ENCODE measurements around the gene SCFD2. TPM values are rescaled to one million over a fixed set of nuclear protein-coding genes. Genes with fewer than 3 reads are reported as not detected.

The SCFD2 gene
- total and polyA plus RNA-seq, 5 donors from 2014 or later = 15.0 to 23.9 (median 16.3) TPM

DNA sequence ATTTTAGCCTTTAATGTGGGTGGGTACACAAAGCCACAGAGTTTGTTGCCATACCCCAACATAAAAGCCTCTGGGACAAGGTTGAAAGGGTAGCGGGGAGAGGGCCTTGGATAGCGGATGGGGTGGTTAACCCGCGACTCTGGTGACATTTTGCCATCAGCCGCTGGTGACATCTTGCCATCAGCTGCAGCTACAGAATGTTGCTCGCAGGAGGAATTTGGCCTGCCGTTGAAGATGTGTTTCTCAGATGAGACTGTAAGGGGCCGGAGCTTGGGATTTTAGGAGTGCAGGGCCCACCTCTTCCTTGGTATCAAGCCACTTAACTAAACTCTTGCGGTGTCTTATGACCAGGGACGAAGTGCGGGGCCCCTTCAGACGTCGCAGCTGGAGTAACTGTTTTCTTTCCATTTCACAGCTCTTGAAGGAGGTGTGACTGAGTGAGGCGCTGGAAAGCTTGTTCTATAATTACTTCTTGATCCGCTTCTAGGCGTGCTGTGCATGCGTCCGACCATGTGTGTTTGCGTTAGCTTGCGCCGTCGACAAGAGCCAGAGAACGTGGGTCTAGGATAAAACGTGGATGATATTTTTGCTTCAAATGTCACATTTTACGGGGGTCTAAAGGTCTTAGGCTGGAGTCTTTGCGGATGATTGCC, 504.6 kb downstream of the SCFD2 start:
- Histone ChIP-seq H3K4me1 (ENCODE audit: control insufficient read depth, insufficient read depth, low read length, poor library complexity, severe bottlenecking) (peaks cover 14% of the 10 kb centered on the region), H3K27ac (ENCODE audit: insufficient read depth, low read length, poor library complexity, severe bottlenecking) (no peak overlapping the region), H3K4me3 (ENCODE audit: low read depth, low read length) (no peak overlapping the region), H3K36me3 (ENCODE audit: control insufficient read depth, insufficient read depth, low read length) (no peaks in the 10 kb centered on the region), H3K9me3 (ENCODE audit: control insufficient read depth in 2 of 2, low read length in 2 of 2) (no peaks in the 10 kb centered on the region), H3K27me3 (ENCODE audit: control insufficient read depth, insufficient read depth, low read length) (peaks cover 15% of the 10 kb centered on the region)
- Mint-ChIP-seq H3K36me3 (no peaks in the 10 kb centered on the region), H3K27me3 (peaks cover 50% of the 10 kb centered on the region), H3K4me1 (peaks cover 0 to 20% (median 8%) of the 10 kb centered on the region in 4 donors), H3K27ac (peak overlapping the region in 1 of 3 donors; percentile 71), H3K4me3 (peak overlapping the region; percentile 55 to 83 (median 82)), H3K9me3 (peaks cover 0 to 13% (median 2%) of the 10 kb centered on the region in 7 donors)
- DNase-seq (peak in 1 of 3 donors; percentile 2), ATAC-seq (ENCODE audit: low read depth in 2 of 2) (no peak)

DNA sequence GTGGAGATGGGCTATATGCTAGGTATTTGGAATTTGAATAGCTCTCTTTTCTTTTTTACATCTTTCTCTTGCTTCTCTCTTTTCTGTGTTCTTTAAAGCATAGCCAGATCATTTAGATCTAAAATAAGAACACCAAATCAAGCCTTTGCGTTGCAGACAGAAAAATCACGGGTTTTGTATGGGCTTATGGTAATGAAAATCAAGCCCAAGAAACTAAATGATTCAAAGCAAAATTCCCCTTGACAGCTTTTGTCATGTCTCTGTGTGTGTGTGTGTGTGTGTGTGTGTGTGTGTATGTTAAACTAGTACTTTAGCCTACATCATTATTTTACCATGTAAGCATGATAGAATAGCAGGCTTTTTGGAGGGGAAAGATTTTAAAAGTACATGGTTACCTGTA, 505.5 kb downstream of the SCFD2 start:
- peak overlapping the region in 1 of 4 donors; percentile 82 for H3K4me3 Mint-ChIP-seq
- H3K36me3 Mint-ChIP-seq = no peaks in the 10 kb centered on the region
- peaks cover 17% of the 10 kb centered on the region for H3K27me3 ChIP-seq (ENCODE audit: control insufficient read depth, insufficient read depth, low read length)
- peaks cover 14% of the 10 kb centered on the region for H3K4me1 ChIP-seq (ENCODE audit: control insufficient read depth, insufficient read depth, low read length, poor library complexity, severe bottlenecking)
- ATAC-seq (ENCODE audit: low read depth in 2 of 2) (no peak), DNase-seq (no peak)
- no peak overlapping the region for H3K4me3 ChIP-seq (ENCODE audit: low read depth, low read length)
- H3K4me1 Mint-ChIP-seq = peaks cover 0 to 20% (median 8%) of the 10 kb centered on the region in 4 donors
- H3K36me3 ChIP-seq (ENCODE audit: control insufficient read depth, insufficient read depth, low read length) = no peaks in the 10 kb centered on the region
- H3K9me3 Mint-ChIP-seq = peaks cover 0 to 13% (median 2%) of the 10 kb centered on the region in 7 donors
- no peak overlapping the region for H3K27ac Mint-ChIP-seq
- no peaks in the 10 kb centered on the region for H3K9me3 ChIP-seq (ENCODE audit: control insufficient read depth in 2 of 2, low read length in 2 of 2)
- H3K27me3 Mint-ChIP-seq = peaks cover 53% of the 10 kb centered on the region
- H3K27ac ChIP-seq (ENCODE audit: insufficient read depth, low read length, poor library complexity, severe bottlenecking) = no peak overlapping the region

DNA sequence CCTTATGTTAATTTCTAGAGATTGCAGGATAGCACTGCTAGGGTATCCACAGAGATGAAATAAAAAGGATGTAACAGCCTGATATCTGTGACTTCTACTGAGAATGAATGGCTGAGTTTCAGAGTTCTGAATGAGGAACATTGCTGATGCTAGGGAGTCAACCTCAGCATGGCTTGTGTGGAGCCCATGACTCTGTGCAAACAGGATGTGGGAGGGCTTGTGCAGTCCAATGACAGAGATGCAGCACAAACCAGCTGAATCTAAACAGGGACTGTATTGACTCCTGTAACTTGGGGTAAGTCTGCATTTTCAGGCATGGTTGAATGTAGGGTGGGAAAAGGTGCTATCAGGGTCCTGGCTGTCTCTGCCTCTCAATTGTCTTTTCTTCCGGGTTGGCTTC, 509.1 kb downstream of the SCFD2 start:
- Histone ChIP-seq H3K9me3 (ENCODE audit: control insufficient read depth in 2 of 2, low read length in 2 of 2) (no peaks in the 10 kb centered on the region), H3K36me3 (ENCODE audit: control insufficient read depth, insufficient read depth, low read length) (no peaks in the 10 kb centered on the region), H3K27ac (ENCODE audit: insufficient read depth, low read length, poor library complexity, severe bottlenecking) (no peak overlapping the region), H3K27me3 (ENCODE audit: control insufficient read depth, insufficient read depth, low read length) (peaks cover 12% of the 10 kb centered on the region), H3K4me1 (ENCODE audit: control insufficient read depth, insufficient read depth, low read length, poor library complexity, severe bottlenecking) (peaks cover 6% of the 10 kb centered on the region), H3K4me3 (ENCODE audit: low read depth, low read length) (no peak overlapping the region)
- ATAC-seq (ENCODE audit: low read depth in 2 of 2) (peak in 1 of 2 donors; percentile 26), DNase-seq (peak in 1 of 3 donors; percentile 40)
- no peaks in the 10 kb centered on the region for H3K36me3 Mint-ChIP-seq
- H3K27ac Mint-ChIP-seq = no peak overlapping the region
- no peak overlapping the region for H3K4me3 Mint-ChIP-seq
- peaks cover 35% of the 10 kb centered on the region for H3K27me3 Mint-ChIP-seq
- H3K9me3 Mint-ChIP-seq = peaks cover 0 to 13% (median 2%) of the 10 kb centered on the region in 7 donors
- H3K4me1 Mint-ChIP-seq = peaks cover 0 to 11% (median 5%) of the 10 kb centered on the region in 4 donors

DNA sequence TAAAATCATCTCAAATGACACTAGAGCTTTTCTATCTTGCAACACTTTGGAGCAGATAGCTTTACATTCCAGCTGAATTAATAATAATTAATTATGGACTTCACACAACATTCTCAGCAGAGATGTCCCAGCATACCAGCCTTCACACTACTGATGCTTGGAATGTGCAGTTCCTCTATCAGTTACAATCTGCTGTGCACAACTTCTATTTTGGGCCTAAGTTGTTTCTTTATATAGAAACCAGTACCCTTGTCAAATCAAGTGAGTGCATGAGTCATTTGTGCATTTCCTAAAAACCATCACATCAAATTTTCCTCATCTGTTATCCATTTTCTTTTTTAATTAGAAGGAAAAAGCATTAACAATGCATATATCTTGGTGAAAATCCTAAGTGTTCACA, 512.5 kb downstream of the SCFD2 start:
- Histone ChIP-seq H3K36me3 (ENCODE audit: control insufficient read depth, insufficient read depth, low read length) (no peaks in the 10 kb centered on the region), H3K27me3 (ENCODE audit: control insufficient read depth, insufficient read depth, low read length) (peaks cover 10% of the 10 kb centered on the region), H3K4me1 (ENCODE audit: control insufficient read depth, insufficient read depth, low read length, poor library complexity, severe bottlenecking) (no peaks in the 10 kb centered on the region), H3K9me3 (ENCODE audit: control insufficient read depth in 2 of 2, low read length in 2 of 2) (no peaks in the 10 kb centered on the region), H3K27ac (ENCODE audit: insufficient read depth, low read length, poor library complexity, severe bottlenecking) (no peak overlapping the region), H3K4me3 (ENCODE audit: low read depth, low read length) (no peak overlapping the region)
- Mint-ChIP-seq H3K27me3 (peaks cover 13% of the 10 kb centered on the region), H3K9me3 (peaks cover 0 to 6% (median 2%) of the 10 kb centered on the region in 7 donors), H3K4me1 (peaks cover 0 to 3% (median 1%) of the 10 kb centered on the region in 4 donors), H3K27ac (no peak overlapping the region), H3K36me3 (no peaks in the 10 kb centered on the region), H3K4me3 (no peak overlapping the region)
- DNase-seq (no peak), ATAC-seq (ENCODE audit: low read depth in 2 of 2) (no peak)

DNA sequence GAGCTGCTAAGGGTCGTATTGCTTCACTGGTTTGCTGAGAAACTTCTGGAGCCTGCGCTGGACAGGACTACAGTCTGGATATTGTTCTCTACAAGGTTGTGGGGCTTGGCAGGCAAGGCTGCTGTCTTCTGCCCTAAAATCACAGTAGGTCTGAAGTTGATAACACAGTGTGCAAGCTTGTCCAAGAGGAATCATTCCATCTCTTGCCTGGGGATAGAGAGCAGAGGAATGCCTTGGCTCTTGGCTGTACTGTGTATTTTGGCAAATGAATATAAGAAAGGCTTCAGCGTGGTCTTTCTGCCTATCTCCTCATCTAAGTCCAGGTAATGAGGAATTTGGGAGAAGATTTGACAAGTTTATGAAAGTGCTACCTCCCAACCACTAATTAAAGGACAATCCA, 513.1 kb downstream of the SCFD2 start:
- no peaks in the 10 kb centered on the region for H3K4me1 ChIP-seq (ENCODE audit: control insufficient read depth, insufficient read depth, low read length, poor library complexity, severe bottlenecking)
- H3K9me3 ChIP-seq (ENCODE audit: control insufficient read depth in 2 of 2, low read length in 2 of 2) = no peaks in the 10 kb centered on the region
- no peak for ATAC-seq (ENCODE audit: low read depth in 2 of 2)
- H3K36me3 ChIP-seq (ENCODE audit: control insufficient read depth, insufficient read depth, low read length) = no peaks in the 10 kb centered on the region
- peaks cover 10% of the 10 kb centered on the region for H3K27me3 ChIP-seq (ENCODE audit: control insufficient read depth, insufficient read depth, low read length)
- Mint-ChIP-seq H3K27me3 (peaks cover 7% of the 10 kb centered on the region), H3K36me3 (no peaks in the 10 kb centered on the region), H3K4me3 (no peak overlapping the region), H3K27ac (no peak overlapping the region), H3K4me1 (peaks cover 0 to 3% (median 1%) of the 10 kb centered on the region in 4 donors), H3K9me3 (peaks cover 0 to 3% (median 1%) of the 10 kb centered on the region in 7 donors)
- no peak overlapping the region for H3K4me3 ChIP-seq (ENCODE audit: low read depth, low read length)
- no peak overlapping the region for H3K27ac ChIP-seq (ENCODE audit: insufficient read depth, low read length, poor library complexity, severe bottlenecking)
- DNase-seq = no peak

DNA sequence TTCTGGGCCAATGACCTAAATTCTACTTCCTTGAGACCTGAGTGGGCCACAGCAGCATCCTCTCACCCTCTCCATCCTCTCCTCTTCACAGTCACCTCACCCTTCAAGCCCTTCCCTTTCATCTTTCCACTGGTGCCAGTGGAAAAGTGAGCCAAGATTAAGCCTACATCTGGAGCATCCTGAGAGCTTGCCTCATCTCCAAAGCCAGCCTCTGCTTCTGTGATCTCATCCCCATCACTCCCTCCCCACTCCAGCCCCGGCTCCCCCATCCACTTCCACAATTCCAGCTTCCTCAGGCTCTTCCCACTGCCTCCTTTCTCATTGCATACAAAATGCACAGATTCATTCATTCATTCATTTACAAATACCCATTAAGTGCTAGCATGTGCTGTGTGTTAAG, 513.8 kb downstream of the SCFD2 start:
- Histone ChIP-seq H3K4me1 (ENCODE audit: control insufficient read depth, insufficient read depth, low read length, poor library complexity, severe bottlenecking) (no peaks in the 10 kb centered on the region), H3K27ac (ENCODE audit: insufficient read depth, low read length, poor library complexity, severe bottlenecking) (no peak overlapping the region), H3K4me3 (ENCODE audit: low read depth, low read length) (no peak overlapping the region), H3K9me3 (ENCODE audit: control insufficient read depth in 2 of 2, low read length in 2 of 2) (no peaks in the 10 kb centered on the region), H3K36me3 (ENCODE audit: control insufficient read depth, insufficient read depth, low read length) (no peaks in the 10 kb centered on the region), H3K27me3 (ENCODE audit: control insufficient read depth, insufficient read depth, low read length) (peaks cover 8% of the 10 kb centered on the region)
- no peak for DNase-seq
- peaks cover 4% of the 10 kb centered on the region for H3K27me3 Mint-ChIP-seq
- H3K4me1 Mint-ChIP-seq = peaks cover 0 to under 1% (median under 1%) of the 10 kb centered on the region in 4 donors
- no peak for ATAC-seq (ENCODE audit: low read depth in 2 of 2)
- H3K9me3 Mint-ChIP-seq = no peaks in the 10 kb centered on the region
- no peak overlapping the region for H3K27ac Mint-ChIP-seq
- no peaks in the 10 kb centered on the region for H3K36me3 Mint-ChIP-seq
- H3K4me3 Mint-ChIP-seq = no peak overlapping the region

DNA sequence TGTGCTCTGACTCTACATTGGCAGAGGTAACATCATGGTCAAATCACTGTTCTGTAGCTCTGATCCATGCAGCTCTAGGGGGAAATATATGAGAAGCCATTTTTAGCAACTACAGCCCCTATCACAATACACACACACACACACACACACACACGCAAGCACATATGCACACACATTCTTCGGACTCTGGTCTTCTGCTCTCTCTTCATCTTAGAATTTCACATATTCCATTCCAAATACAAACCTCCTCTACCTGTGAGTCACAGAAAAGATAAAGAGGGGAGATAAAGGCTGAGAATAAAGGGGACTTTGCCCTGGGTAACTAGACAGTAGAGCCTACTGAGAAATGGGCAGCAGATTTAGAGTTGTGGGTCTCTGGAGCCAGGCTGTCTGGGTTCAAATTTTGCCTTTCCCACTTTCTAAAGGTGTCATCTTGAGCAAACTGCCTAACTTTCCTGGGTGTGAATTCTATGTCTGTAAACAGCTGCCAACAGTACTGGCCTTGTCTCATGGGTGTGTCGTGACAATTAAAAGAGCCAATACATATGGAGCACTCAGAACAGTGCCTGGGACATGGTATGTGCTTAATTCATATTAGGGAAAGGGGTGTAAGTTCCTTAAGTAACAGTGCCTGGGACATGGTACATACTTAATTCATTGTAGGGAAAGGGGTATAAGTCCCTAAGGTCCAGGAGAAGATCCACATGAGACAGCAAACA, 515.3 kb downstream of the SCFD2 start:
- Mint-ChIP-seq H3K27ac (no peak overlapping the region), H3K27me3 (no peaks in the 10 kb centered on the region), H3K4me3 (no peak overlapping the region), H3K4me1 (no peaks in the 10 kb centered on the region), H3K36me3 (no peaks in the 10 kb centered on the region), H3K9me3 (no peaks in the 10 kb centered on the region)
- ATAC-seq (ENCODE audit: low read depth in 2 of 2) = no peak
- no peaks in the 10 kb centered on the region for H3K36me3 ChIP-seq (ENCODE audit: control insufficient read depth, insufficient read depth, low read length)
- DNase-seq = no peak
- H3K27me3 ChIP-seq (ENCODE audit: control insufficient read depth, insufficient read depth, low read length) = peaks cover 3% of the 10 kb centered on the region
- no peaks in the 10 kb centered on the region for H3K4me1 ChIP-seq (ENCODE audit: control insufficient read depth, insufficient read depth, low read length, poor library complexity, severe bottlenecking)
- no peaks in the 10 kb centered on the region for H3K9me3 ChIP-seq (ENCODE audit: control insufficient read depth in 2 of 2, low read length in 2 of 2)
- no peak overlapping the region for H3K4me3 ChIP-seq (ENCODE audit: low read depth, low read length)
- no peak overlapping the region for H3K27ac ChIP-seq (ENCODE audit: insufficient read depth, low read length, poor library complexity, severe bottlenecking)

Measured in CD4-positive, CD25-positive, alpha-beta regulatory T cell (primary cell).